ENCODE data around the gene METTL24. TPM values are rescaled to one million over a fixed set of nuclear protein-coding genes. Genes with fewer than 3 reads are reported as not detected.

Gene METTL24
- total RNA-seq, 1 experiment from 2014 or later, result not detected

DNA sequence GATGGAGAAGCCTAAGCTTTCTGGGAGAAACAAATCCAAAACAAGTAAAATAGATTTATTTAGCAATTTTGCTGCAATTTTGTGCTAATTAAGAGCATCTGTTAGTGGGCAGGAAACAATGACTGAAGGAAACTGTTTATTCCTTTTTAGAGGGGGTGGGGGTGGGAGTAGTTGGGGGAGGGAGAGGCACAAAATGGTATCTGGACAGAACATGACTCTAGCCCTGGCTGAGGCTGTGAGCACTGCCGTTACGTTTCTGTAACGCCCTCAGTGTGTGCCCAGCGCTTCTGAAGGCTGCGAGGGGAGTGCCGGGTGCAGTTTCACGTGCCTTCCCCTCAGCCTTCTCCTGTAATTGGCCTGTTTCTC lies 28.8 kb downstream of the METTL24 start:
- H3K4me3 ChIP-seq (ENCODE audit: low read length), result no peak overlapping the region
- H3K79me2 ChIP-seq (ENCODE audit: low read length), result no peaks in the 10 kb centered on the region
- no peak overlapping the region for H2AFZ ChIP-seq (ENCODE audit: low read length)
- peaks cover 2% of the 10 kb centered on the region; the same call in 1 of the 2 replicates for H3K4me1 ChIP-seq (ENCODE audit: low read length)
- H3K9me3 ChIP-seq (ENCODE audit: low read length), result no peaks in the 10 kb centered on the region
- H3K9me2 ChIP-seq (replicated peaks; ENCODE audit: insufficient read depth, low read length), result no peaks in the 10 kb centered on the region
- H3K36me3 ChIP-seq (ENCODE audit: insufficient read depth, low read length), result no peaks in the 10 kb centered on the region
- H3K27me3 ChIP-seq (ENCODE audit: low read length), result no peaks in the 10 kb centered on the region
- no peak overlapping the region for H3K27ac ChIP-seq (ENCODE audit: low read length)
- no peaks in the 10 kb centered on the region for H4K20me1 ChIP-seq (ENCODE audit: insufficient read depth, low read depth, low read length)
- H3K9ac ChIP-seq (ENCODE audit: low read length), result no peak overlapping the region
- no peak for DNase-seq
- H3K4me2 ChIP-seq (ENCODE audit: low read depth, low read length, poor library complexity, severe bottlenecking), result no peak overlapping the region

DNA sequence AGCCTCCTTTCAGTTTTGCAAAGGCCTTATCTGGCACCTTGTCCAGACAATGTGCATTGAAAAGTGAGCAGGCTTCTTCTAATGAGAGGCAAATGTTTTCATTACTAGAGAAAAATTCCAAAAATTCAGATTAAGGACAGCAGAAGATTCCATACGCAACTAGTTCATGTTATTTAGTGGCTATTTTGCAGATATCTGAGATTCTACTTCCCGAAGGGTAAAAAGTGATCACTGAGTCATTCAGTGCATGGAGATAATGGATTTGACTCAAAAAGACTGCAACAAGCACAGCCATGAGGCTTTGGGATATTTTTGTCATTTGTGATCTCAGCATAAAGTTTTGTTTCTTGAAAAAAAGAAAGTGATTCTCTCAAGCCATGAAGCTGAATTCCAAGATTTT lies 29.9 kb downstream of the METTL24 start:
- Histone ChIP-seq H3K27ac (ENCODE audit: low read length) (no peak overlapping the region), H3K27me3 (ENCODE audit: low read length) (no peaks in the 10 kb centered on the region), H3K79me2 (ENCODE audit: low read length) (no peaks in the 10 kb centered on the region), H3K9me3 (ENCODE audit: low read length) (no peaks in the 10 kb centered on the region), H3K4me1 (ENCODE audit: low read length) (peaks cover 2% of the 10 kb centered on the region; the same call in 1 of the 2 replicates), H2AFZ (ENCODE audit: low read length) (no peak overlapping the region), H3K36me3 (ENCODE audit: insufficient read depth, low read length) (no peaks in the 10 kb centered on the region), H3K4me2 (ENCODE audit: low read depth, low read length, poor library complexity, severe bottlenecking) (no peak overlapping the region), H3K4me3 (ENCODE audit: low read length) (no peak overlapping the region), H4K20me1 (ENCODE audit: insufficient read depth, low read depth, low read length) (no peaks in the 10 kb centered on the region), H3K9me2 (replicated peaks; ENCODE audit: insufficient read depth, low read length) (no peaks in the 10 kb centered on the region), H3K9ac (ENCODE audit: low read length) (no peak overlapping the region)
- no peak for DNase-seq

DNA sequence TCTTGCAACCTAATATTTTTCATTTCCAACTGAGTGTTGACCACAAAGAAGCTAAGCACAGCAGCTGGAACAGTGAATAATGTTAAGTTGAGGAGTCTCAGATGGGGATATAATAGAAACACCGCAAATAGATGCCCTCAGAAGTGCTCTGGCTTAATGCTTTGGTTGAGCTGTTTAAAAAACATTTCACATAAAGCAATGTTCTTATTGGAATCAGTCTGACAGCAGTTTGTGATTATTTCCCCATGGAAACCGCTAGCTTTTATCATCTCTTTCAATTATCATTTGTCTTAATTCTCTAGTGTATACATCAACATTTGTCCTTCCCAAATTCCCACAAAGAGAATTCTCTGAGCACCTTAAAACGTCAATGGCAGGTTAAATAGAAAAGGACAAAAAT lies 30.8 kb downstream of the METTL24 start:
- H3K4me1 ChIP-seq (ENCODE audit: low read length), result peaks cover 2% of the 10 kb centered on the region; the same call in 1 of the 2 replicates
- H3K79me2 ChIP-seq (ENCODE audit: low read length), result no peaks in the 10 kb centered on the region
- no peak overlapping the region for H3K4me2 ChIP-seq (ENCODE audit: low read depth, low read length, poor library complexity, severe bottlenecking)
- H3K9ac ChIP-seq (ENCODE audit: low read length), result no peak overlapping the region
- DNase-seq, result no peak
- no peaks in the 10 kb centered on the region for H3K9me3 ChIP-seq (ENCODE audit: low read length)
- H2AFZ ChIP-seq (ENCODE audit: low read length), result no peak overlapping the region
- H3K27me3 ChIP-seq (ENCODE audit: low read length), result no peaks in the 10 kb centered on the region
- no peak overlapping the region for H3K27ac ChIP-seq (ENCODE audit: low read length)
- H3K9me2 ChIP-seq (replicated peaks; ENCODE audit: insufficient read depth, low read length), result no peaks in the 10 kb centered on the region
- no peak overlapping the region for H3K4me3 ChIP-seq (ENCODE audit: low read length)
- H3K36me3 ChIP-seq (ENCODE audit: insufficient read depth, low read length), result no peaks in the 10 kb centered on the region
- H4K20me1 ChIP-seq (ENCODE audit: insufficient read depth, low read depth, low read length), result no peaks in the 10 kb centered on the region

DNA sequence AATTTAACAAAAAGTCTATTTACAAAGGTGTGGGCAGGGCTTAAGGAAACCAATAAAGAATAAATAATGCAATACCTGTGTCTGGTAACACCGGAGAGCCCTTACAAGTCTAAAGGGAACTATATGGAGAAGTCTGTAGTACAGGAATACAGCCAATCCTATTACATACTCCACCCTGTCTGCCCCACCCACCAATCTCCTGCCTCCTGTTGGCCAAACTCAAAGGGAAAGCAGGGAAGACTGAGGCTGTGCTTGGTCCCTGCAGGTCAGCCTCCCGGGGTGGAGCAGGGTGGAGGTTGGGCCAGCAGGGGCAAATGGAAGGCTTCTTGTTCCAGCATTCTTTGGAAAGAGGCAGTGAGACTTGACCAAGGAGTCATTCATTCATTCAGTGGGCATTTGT lies 31.5 kb downstream of the METTL24 start:
- no peak overlapping the region for H2AFZ ChIP-seq (ENCODE audit: low read length)
- no peak overlapping the region for H3K4me2 ChIP-seq (ENCODE audit: low read depth, low read length, poor library complexity, severe bottlenecking)
- no peak overlapping the region for H3K4me3 ChIP-seq (ENCODE audit: low read length)
- no peak overlapping the region for H3K9ac ChIP-seq (ENCODE audit: low read length)
- H4K20me1 ChIP-seq (ENCODE audit: insufficient read depth, low read depth, low read length), result no peaks in the 10 kb centered on the region
- no peaks in the 10 kb centered on the region for H3K27me3 ChIP-seq (ENCODE audit: low read length)
- no peaks in the 10 kb centered on the region for H3K9me3 ChIP-seq (ENCODE audit: low read length)
- no peaks in the 10 kb centered on the region for H3K9me2 ChIP-seq (replicated peaks; ENCODE audit: insufficient read depth, low read length)
- peaks cover 2% of the 10 kb centered on the region; the same call in 1 of the 2 replicates for H3K4me1 ChIP-seq (ENCODE audit: low read length)
- no peak overlapping the region for H3K27ac ChIP-seq (ENCODE audit: low read length)
- H3K79me2 ChIP-seq (ENCODE audit: low read length), result no peaks in the 10 kb centered on the region
- no peak for DNase-seq
- H3K36me3 ChIP-seq (ENCODE audit: insufficient read depth, low read length), result no peaks in the 10 kb centered on the region

DNA sequence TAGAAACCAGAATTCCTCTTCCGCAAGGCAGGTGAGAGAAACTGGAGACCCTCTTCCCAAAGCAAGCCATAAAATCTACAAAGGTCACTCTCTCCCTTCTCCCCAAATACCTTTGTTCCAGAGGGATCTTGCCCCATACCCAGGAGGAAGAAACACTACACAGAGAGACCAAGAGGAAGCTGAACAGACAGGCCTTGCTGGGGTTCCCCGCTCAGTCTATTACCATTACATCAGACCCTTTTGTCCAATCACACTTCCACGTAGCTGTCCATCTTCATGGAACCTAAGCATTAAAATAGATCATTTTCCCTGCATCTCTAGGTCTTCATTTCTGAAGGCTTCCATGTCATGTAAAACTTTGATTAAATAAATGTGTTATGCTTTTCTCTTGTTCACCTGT lies 32.1 kb downstream of the METTL24 start:
- Histone ChIP-seq H3K9me2 (replicated peaks; ENCODE audit: insufficient read depth, low read length) (no peaks in the 10 kb centered on the region), H4K20me1 (ENCODE audit: insufficient read depth, low read depth, low read length) (no peaks in the 10 kb centered on the region), H3K79me2 (ENCODE audit: low read length) (no peaks in the 10 kb centered on the region), H2AFZ (ENCODE audit: low read length) (no peak overlapping the region), H3K27ac (ENCODE audit: low read length) (no peak overlapping the region), H3K27me3 (ENCODE audit: low read length) (no peaks in the 10 kb centered on the region), H3K9me3 (ENCODE audit: low read length) (no peaks in the 10 kb centered on the region), H3K4me3 (ENCODE audit: low read length) (no peak overlapping the region), H3K9ac (ENCODE audit: low read length) (no peak overlapping the region), H3K4me1 (ENCODE audit: low read length) (peaks cover 2% of the 10 kb centered on the region; the same call in 1 of the 2 replicates), H3K36me3 (ENCODE audit: insufficient read depth, low read length) (no peaks in the 10 kb centered on the region), H3K4me2 (ENCODE audit: low read depth, low read length, poor library complexity, severe bottlenecking) (no peak overlapping the region)
- DNase-seq, result no peak

DNA sequence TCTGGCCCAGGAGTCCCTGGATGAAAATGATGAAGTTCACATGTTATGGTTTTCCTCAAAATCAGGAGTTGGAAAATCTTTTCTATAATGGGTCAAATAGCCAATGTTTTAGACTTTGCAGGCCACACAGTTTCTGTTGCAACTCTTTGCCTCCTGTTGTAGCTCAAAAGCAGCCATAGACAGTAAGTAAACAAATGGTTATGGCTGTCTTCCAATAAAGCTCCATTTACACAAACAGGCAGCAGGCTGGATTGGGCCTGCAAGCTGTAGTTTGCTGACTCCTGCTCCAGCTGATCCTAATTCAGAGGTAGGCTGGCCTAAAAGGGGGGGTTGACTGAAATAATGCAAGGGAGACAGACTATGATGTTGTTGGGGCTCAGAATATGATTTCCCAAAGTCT lies 33.0 kb downstream of the METTL24 start:
- Histone ChIP-seq H2AFZ (ENCODE audit: low read length) (no peak overlapping the region), H3K4me1 (ENCODE audit: low read length) (peaks cover 2% of the 10 kb centered on the region; the same call in 1 of the 2 replicates), H4K20me1 (ENCODE audit: insufficient read depth, low read depth, low read length) (no peaks in the 10 kb centered on the region), H3K9me3 (ENCODE audit: low read length) (no peaks in the 10 kb centered on the region), H3K9me2 (replicated peaks; ENCODE audit: insufficient read depth, low read length) (no peaks in the 10 kb centered on the region), H3K27me3 (ENCODE audit: low read length) (no peaks in the 10 kb centered on the region), H3K9ac (ENCODE audit: low read length) (no peak overlapping the region), H3K27ac (ENCODE audit: low read length) (no peak overlapping the region), H3K79me2 (ENCODE audit: low read length) (no peaks in the 10 kb centered on the region), H3K4me2 (ENCODE audit: low read depth, low read length, poor library complexity, severe bottlenecking) (no peak overlapping the region), H3K4me3 (ENCODE audit: low read length) (no peak overlapping the region), H3K36me3 (ENCODE audit: insufficient read depth, low read length) (no peaks in the 10 kb centered on the region)
- no peak for DNase-seq

DNA sequence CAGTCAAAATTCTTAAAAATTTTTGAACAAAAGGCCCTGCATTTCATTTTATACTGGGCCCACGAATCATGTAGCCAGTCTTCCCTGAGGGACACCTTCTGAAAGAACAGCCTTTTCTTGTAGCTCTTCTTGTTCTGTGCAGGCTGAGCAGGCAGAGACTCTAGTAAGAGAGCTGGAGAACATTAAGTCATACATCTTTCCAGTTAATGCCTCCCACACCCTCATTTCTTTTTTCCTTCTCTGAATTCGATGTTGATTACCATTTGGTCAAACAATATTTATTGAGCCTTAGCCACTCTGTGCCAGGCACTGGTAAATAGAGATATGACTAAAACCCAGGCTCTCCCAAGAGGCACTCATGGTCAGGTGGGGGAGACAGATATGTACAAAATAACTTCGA lies 33.6 kb downstream of the METTL24 start:
- Histone ChIP-seq H3K4me2 (ENCODE audit: low read depth, low read length, poor library complexity, severe bottlenecking) (no peak overlapping the region), H3K4me1 (ENCODE audit: low read length) (peaks cover 2% of the 10 kb centered on the region; the same call in 1 of the 2 replicates), H3K9me3 (ENCODE audit: low read length) (no peaks in the 10 kb centered on the region), H3K9me2 (replicated peaks; ENCODE audit: insufficient read depth, low read length) (no peaks in the 10 kb centered on the region), H3K27me3 (ENCODE audit: low read length) (no peaks in the 10 kb centered on the region), H3K79me2 (ENCODE audit: low read length) (no peaks in the 10 kb centered on the region), H3K9ac (ENCODE audit: low read length) (no peak overlapping the region), H3K36me3 (ENCODE audit: insufficient read depth, low read length) (no peaks in the 10 kb centered on the region), H3K4me3 (ENCODE audit: low read length) (no peak overlapping the region), H4K20me1 (ENCODE audit: insufficient read depth, low read depth, low read length) (no peaks in the 10 kb centered on the region), H2AFZ (ENCODE audit: low read length) (no peak overlapping the region), H3K27ac (ENCODE audit: low read length) (no peak overlapping the region)
- no peak for DNase-seq

DNA sequence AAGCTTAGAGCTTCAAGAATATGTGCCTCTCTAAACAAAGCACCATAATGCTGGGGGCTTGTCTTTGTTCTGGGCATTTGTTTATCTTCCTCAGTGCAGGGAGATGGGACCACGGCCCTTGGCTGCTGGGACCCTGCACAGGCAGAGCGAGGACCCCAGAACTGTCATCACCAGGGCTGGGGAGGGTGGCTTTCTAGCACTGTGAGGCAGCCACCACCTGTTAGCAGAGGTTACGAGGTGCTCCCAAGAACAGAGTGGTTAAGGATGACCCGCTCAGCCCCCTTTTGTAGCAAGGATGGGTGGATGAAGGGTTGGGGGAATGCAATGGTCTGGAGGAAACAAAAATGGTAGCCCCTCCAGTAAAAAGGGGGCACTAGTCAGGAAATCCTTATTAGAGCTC lies 34.9 kb downstream of the METTL24 start:
- H3K9me3 ChIP-seq (ENCODE audit: low read length), result no peaks in the 10 kb centered on the region
- no peaks in the 10 kb centered on the region for H3K79me2 ChIP-seq (ENCODE audit: low read length)
- H3K27ac ChIP-seq (ENCODE audit: low read length), result no peak overlapping the region
- no peaks in the 10 kb centered on the region for H4K20me1 ChIP-seq (ENCODE audit: insufficient read depth, low read depth, low read length)
- no peak for DNase-seq
- peaks cover 2% of the 10 kb centered on the region; the same call in 1 of the 2 replicates for H3K4me1 ChIP-seq (ENCODE audit: low read length)
- no peak overlapping the region for H2AFZ ChIP-seq (ENCODE audit: low read length)
- H3K36me3 ChIP-seq (ENCODE audit: insufficient read depth, low read length), result no peaks in the 10 kb centered on the region
- H3K4me3 ChIP-seq (ENCODE audit: low read length), result no peak overlapping the region
- H3K9ac ChIP-seq (ENCODE audit: low read length), result no peak overlapping the region
- H3K27me3 ChIP-seq (ENCODE audit: low read length), result no peaks in the 10 kb centered on the region
- no peak overlapping the region for H3K4me2 ChIP-seq (ENCODE audit: low read depth, low read length, poor library complexity, severe bottlenecking)
- H3K9me2 ChIP-seq (replicated peaks; ENCODE audit: insufficient read depth, low read length), result no peaks in the 10 kb centered on the region

DNA sequence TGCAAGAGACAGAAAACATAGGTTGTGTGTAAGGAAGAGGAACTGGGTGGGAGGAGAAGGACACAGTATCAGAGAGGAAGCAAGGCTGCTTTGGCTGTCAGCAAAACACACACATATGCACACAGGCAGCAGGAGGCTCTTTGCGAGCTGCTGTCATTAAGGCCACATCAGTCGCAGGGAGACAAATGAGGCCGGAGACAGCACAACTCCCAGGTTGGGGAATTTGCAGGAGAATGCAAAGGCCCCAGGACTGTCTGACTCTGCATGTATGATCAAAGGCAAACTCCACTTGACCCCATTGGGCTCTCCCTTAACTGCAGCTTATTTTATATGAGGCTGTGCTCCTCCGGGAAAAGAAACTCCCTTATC lies 35.3 kb downstream of the METTL24 start:
- DNase-seq, result no peak
- Histone ChIP-seq H3K27ac (ENCODE audit: low read length) (no peak overlapping the region), H3K79me2 (ENCODE audit: low read length) (no peaks in the 10 kb centered on the region), H3K9me2 (replicated peaks; ENCODE audit: insufficient read depth, low read length) (no peaks in the 10 kb centered on the region), H4K20me1 (ENCODE audit: insufficient read depth, low read depth, low read length) (no peaks in the 10 kb centered on the region), H3K36me3 (ENCODE audit: insufficient read depth, low read length) (no peaks in the 10 kb centered on the region), H3K4me2 (ENCODE audit: low read depth, low read length, poor library complexity, severe bottlenecking) (no peak overlapping the region), H3K9ac (ENCODE audit: low read length) (no peak overlapping the region), H3K9me3 (ENCODE audit: low read length) (no peaks in the 10 kb centered on the region), H3K4me3 (ENCODE audit: low read length) (no peak overlapping the region), H2AFZ (ENCODE audit: low read length) (no peak overlapping the region), H3K27me3 (ENCODE audit: low read length) (no peaks in the 10 kb centered on the region), H3K4me1 (ENCODE audit: low read length) (peaks cover 2% of the 10 kb centered on the region; the same call in 1 of the 2 replicates)

All from Karpas-422 (cell line).